ENCODE measurements around the gene NPM1.

Gene NPM1

GRCh38 chr5:171416160-171417049, 28.8 kb downstream of the NPM1 start:
- Histone ChIP-seq H3K4me3 (ENCODE audit: low read depth, low read length) (no peak overlapping the region), H3K9ac (ENCODE audit: low read depth, low read length) (no peak overlapping the region), H3K9me3 (ENCODE audit: control insufficient read depth, insufficient read depth, low read length) (no peaks in the 10 kb centered on the region), H3K36me3 (ENCODE audit: control insufficient read depth, insufficient read depth, low read length) (no peaks in the 10 kb centered on the region), H3K27me3 (ENCODE audit: control insufficient read depth, insufficient read depth, low read length) (peaks cover 13% of the 10 kb centered on the region), H3K4me1 (ENCODE audit: control insufficient read depth, insufficient read depth, low read length) (peaks cover 7% of the 10 kb centered on the region)

- H3K36me3 ChIP-seq (ENCODE audit: control insufficient read depth, insufficient read depth, low read length): no peaks in the 10 kb centered on the region
- H3K4me3 ChIP-seq (ENCODE audit: low read depth, low read length): peak overlapping the region; percentile 87
- H3K4me1 ChIP-seq (ENCODE audit: control insufficient read depth, insufficient read depth, low read length): peaks cover 11% of the 10 kb centered on the region
- H3K27me3 ChIP-seq (ENCODE audit: control insufficient read depth, insufficient read depth, low read length): peaks cover 28% of the 10 kb centered on the region
- no peaks in the 10 kb centered on the region for H3K9me3 ChIP-seq (ENCODE audit: control insufficient read depth, insufficient read depth, low read length)
- H3K9ac ChIP-seq (ENCODE audit: low read depth, low read length): peak overlapping the region; percentile 61
These were observed 30.8 kb downstream of the NPM1 start for GRCh38 chr5:171418316-171418981.

- Histone ChIP-seq H3K27me3 (ENCODE audit: control insufficient read depth, insufficient read depth, low read length) (peaks cover 28% of the 10 kb centered on the region), H3K36me3 (ENCODE audit: control insufficient read depth, insufficient read depth, low read length) (no peaks in the 10 kb centered on the region), H3K4me1 (ENCODE audit: control insufficient read depth, insufficient read depth, low read length) (peaks cover 11% of the 10 kb centered on the region), H3K9ac (ENCODE audit: low read depth, low read length) (peak within 1 kb of the TSS; percentile 61), H3K9me3 (ENCODE audit: control insufficient read depth, insufficient read depth, low read length) (no peaks in the 10 kb centered on the region), H3K4me3 (ENCODE audit: low read depth, low read length) (peak within 1 kb of the TSS; percentile 87)
These were observed 31.5 kb downstream of the NPM1 start, which contains the start of gene FGF18 for GRCh38 chr5:171418982-171419687. Gene FGF18 (plus strand): TSS chr5:171419647. CDS start chr5:171420200, 553 bp downstream.

- Histone ChIP-seq H3K9me3 (ENCODE audit: control insufficient read depth, insufficient read depth, low read length) (no peaks in the 10 kb centered on the region), H3K27me3 (ENCODE audit: control insufficient read depth, insufficient read depth, low read length) (peaks cover 28% of the 10 kb centered on the region), H3K4me1 (ENCODE audit: control insufficient read depth, insufficient read depth, low read length) (peaks cover 12% of the 10 kb centered on the region), H3K36me3 (ENCODE audit: control insufficient read depth, insufficient read depth, low read length) (no peaks in the 10 kb centered on the region), H3K4me3 (ENCODE audit: low read depth, low read length) (peak overlapping the region; percentile 50), H3K9ac (ENCODE audit: low read depth, low read length) (no peak overlapping the region)
These were observed 32.2 kb downstream of the NPM1 start for GRCh38 chr5:171419688-171420430.

- Histone ChIP-seq H3K4me3 (ENCODE audit: low read depth, low read length) (peak overlapping the region; percentile 58), H3K4me1 (ENCODE audit: control insufficient read depth, insufficient read depth, low read length) (peaks cover 14% of the 10 kb centered on the region), H3K9me3 (ENCODE audit: control insufficient read depth, insufficient read depth, low read length) (no peaks in the 10 kb centered on the region), H3K9ac (ENCODE audit: low read depth, low read length) (peak overlapping the region; percentile 37), H3K27me3 (ENCODE audit: control insufficient read depth, insufficient read depth, low read length) (peaks cover 28% of the 10 kb centered on the region), H3K36me3 (ENCODE audit: control insufficient read depth, insufficient read depth, low read length) (no peaks in the 10 kb centered on the region)
These were observed 33.0 kb downstream of the NPM1 start for GRCh38 chr5:171420431-171421241.

- H3K4me3 ChIP-seq (ENCODE audit: low read depth, low read length): peak overlapping the region; percentile 58
- H3K4me1 ChIP-seq (ENCODE audit: control insufficient read depth, insufficient read depth, low read length): peaks cover 14% of the 10 kb centered on the region
- H3K9me3 ChIP-seq (ENCODE audit: control insufficient read depth, insufficient read depth, low read length): no peaks in the 10 kb centered on the region
- no peaks in the 10 kb centered on the region for H3K36me3 ChIP-seq (ENCODE audit: control insufficient read depth, insufficient read depth, low read length)
- H3K27me3 ChIP-seq (ENCODE audit: control insufficient read depth, insufficient read depth, low read length): peaks cover 28% of the 10 kb centered on the region
- H3K9ac ChIP-seq (ENCODE audit: low read depth, low read length): no peak overlapping the region
These were observed 33.9 kb downstream of the NPM1 start for GRCh38 chr5:171421331-171422262.

GRCh38 chr5:171422495-171422894, 34.8 kb downstream of the NPM1 start:
- no peaks in the 10 kb centered on the region for H3K9me3 ChIP-seq (ENCODE audit: control insufficient read depth, insufficient read depth, low read length)
- no peaks in the 10 kb centered on the region for H3K36me3 ChIP-seq (ENCODE audit: control insufficient read depth, insufficient read depth, low read length)
- no peak overlapping the region for H3K4me3 ChIP-seq (ENCODE audit: low read depth, low read length)
- peaks cover 28% of the 10 kb centered on the region for H3K27me3 ChIP-seq (ENCODE audit: control insufficient read depth, insufficient read depth, low read length)
- no peak overlapping the region for H3K9ac ChIP-seq (ENCODE audit: low read depth, low read length)
- peaks cover 14% of the 10 kb centered on the region for H3K4me1 ChIP-seq (ENCODE audit: control insufficient read depth, insufficient read depth, low read length)

GRCh38 chr5:171422902-171423663, 35.4 kb downstream of the NPM1 start:
- H3K4me1 ChIP-seq (ENCODE audit: control insufficient read depth, insufficient read depth, low read length): peaks cover 13% of the 10 kb centered on the region
- no peak overlapping the region for H3K4me3 ChIP-seq (ENCODE audit: low read depth, low read length)
- no peaks in the 10 kb centered on the region for H3K9me3 ChIP-seq (ENCODE audit: control insufficient read depth, insufficient read depth, low read length)
- no peak overlapping the region for H3K9ac ChIP-seq (ENCODE audit: low read depth, low read length)
- H3K36me3 ChIP-seq (ENCODE audit: control insufficient read depth, insufficient read depth, low read length): no peaks in the 10 kb centered on the region
- peaks cover 28% of the 10 kb centered on the region for H3K27me3 ChIP-seq (ENCODE audit: control insufficient read depth, insufficient read depth, low read length)

- no peaks in the 10 kb centered on the region for H3K36me3 ChIP-seq (ENCODE audit: control insufficient read depth, insufficient read depth, low read length)
- H3K9ac ChIP-seq (ENCODE audit: low read depth, low read length): no peak overlapping the region
- peaks cover 9% of the 10 kb centered on the region for H3K4me1 ChIP-seq (ENCODE audit: control insufficient read depth, insufficient read depth, low read length)
- no peak overlapping the region for H3K4me3 ChIP-seq (ENCODE audit: low read depth, low read length)
- H3K9me3 ChIP-seq (ENCODE audit: control insufficient read depth, insufficient read depth, low read length): no peaks in the 10 kb centered on the region
- H3K27me3 ChIP-seq (ENCODE audit: control insufficient read depth, insufficient read depth, low read length): peaks cover 28% of the 10 kb centered on the region
These were observed 37.1 kb downstream of the NPM1 start for GRCh38 chr5:171424726-171425125.
